ENCODE data around the gene TRIM51G.
"Not testable (repeated sequence)": the region's sequence is repeated elsewhere in the genome, so short reads cannot be mapped to it uniquely, and the experiment has no call there.

TRIM51G gene

GRCh38 chr11:48983785-48984184 is at the start of gene TRIM51G:
TSS of gene TRIM51G (minus strand) at chr11:48983885. CDS start at chr11:48981695, 2,190 bp downstream.
- not testable (repeated sequence) for DNase-seq (ENCODE audit: low spot score)

- DNase-seq (ENCODE audit: low spot score), result not testable (repeated sequence)
Measured at GRCh38 chr11:49028523-49028922, 44.8 kb upstream of the TRIM51G start, which contains the start of gene TRIM49B. TSS of gene TRIM49B (plus strand) at chr11:49028823. CDS start at chr11:49031600, 2,777 bp downstream.

- not testable (repeated sequence) for DNase-seq (ENCODE audit: low spot score)
Measured at GRCh38 chr11:48968592-48968991, 15.1 kb downstream of the TRIM51G start.

- DNase-seq (ENCODE audit: low spot score), result not testable (repeated sequence)
Measured at GRCh38 chr11:48955315-48956049, 28.2 kb downstream of the TRIM51G start.

GRCh38 chr11:48945796-48946195 is 37.9 kb downstream of the TRIM51G start:
- not testable (repeated sequence) for DNase-seq (ENCODE audit: low spot score)

Data from Ammon's horn (tissue), 1 donor.